Frontal cortex (tissue), 4 donors: ENCODE data around the gene ZC3H6. TPM values are rescaled to one million over a fixed set of nuclear protein-coding genes. Genes with fewer than 3 reads are reported as not detected.

Experiments used
- DNase-seq, 2 donors: peaks; one replicate each; pipeline ENCODE4 v3.0.0; 2012; ENCODE audit warnings: low spot score in 2 of 2
- FAIRE-seq: peaks from 2 replicates; lab custom pipeline; 2012; peaks lifted over from hg19 to GRCh38; lab: Jason Lieb, UNC
- total RNA-seq: library from RNA; depleted of rRNA; stranded (reverse); fragments of >200 nt; gene quantifications from one replicate; pipeline ENCODE4 v1.2.3, GENCODE V29; 2014
- donor health status: control.
- donor health status: control.
- donor health status: control.

The ZC3H6 gene, protein sequence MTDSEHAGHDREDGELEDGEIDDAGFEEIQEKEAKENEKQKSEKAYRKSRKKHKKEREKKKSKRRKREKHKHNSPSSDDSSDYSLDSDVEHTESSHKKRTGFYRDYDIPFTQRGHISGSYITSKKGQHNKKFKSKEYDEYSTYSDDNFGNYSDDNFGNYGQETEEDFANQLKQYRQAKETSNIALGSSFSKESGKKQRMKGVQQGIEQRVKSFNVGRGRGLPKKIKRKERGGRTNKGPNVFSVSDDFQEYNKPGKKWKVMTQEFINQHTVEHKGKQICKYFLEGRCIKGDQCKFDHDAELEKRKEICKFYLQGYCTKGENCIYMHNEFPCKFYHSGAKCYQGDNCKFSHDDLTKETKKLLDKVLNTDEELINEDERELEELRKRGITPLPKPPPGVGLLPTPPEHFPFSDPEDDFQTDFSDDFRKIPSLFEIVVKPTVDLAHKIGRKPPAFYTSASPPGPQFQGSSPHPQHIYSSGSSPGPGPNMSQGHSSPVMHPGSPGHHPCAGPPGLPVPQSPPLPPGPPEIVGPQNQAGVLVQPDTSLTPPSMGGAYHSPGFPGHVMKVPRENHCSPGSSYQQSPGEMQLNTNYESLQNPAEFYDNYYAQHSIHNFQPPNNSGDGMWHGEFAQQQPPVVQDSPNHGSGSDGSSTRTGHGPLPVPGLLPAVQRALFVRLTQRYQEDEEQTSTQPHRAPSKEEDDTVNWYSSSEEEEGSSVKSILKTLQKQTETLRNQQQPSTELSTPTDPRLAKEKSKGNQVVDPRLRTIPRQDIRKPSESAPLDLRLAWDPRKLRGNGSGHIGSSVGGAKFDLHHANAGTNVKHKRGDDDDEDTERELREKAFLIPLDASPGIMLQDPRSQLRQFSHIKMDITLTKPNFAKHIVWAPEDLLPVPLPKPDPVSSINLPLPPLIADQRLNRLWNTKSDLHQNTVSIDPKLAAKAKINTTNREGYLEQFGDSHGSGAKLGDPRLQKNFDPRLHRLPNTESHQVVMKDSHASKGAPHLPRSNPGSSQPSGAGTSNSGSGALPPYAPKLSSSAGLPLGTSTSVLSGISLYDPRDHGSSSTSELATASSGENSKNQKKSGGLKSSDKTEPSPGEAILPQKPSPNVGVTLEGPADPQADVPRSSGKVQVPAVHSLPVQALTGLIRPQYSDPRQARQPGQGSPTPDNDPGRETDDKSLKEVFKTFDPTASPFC
- 19.6 TPM for total RNA-seq

DNA sequence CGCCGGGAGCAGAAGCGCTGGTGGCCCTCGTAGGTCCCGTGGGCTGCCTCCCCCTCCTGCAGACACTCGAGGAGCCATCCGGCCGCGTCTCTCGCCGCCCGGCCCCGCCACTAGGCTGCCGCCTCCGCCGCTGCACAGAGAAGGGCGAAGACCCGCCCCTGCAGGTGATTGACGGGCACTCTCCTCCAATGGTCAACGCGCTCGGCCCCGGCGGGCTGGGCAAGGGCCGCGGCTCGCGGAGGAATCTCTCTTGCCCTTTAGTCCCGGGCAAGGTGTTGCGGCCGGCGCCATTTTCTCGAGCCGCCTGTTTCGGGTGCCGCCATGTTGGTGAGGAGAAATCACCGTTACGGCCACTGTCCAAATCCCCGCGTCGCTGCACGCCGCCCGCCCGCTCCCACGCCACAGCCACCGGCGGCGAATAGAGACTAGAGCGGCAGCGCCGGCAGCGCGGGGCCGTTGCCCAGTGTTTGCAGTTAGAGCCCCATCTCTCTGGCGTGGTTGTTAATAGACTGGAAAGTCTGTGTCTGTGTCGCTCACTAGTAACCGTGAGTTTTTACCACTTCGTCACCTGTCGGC is at the start of gene ZC3H6:
Gene ZC3H6 (plus strand): TSS at position 287 of the 576 bp plus-strand sequence. CDS start 398 bp downstream, outside the sequence.
- DNase-seq (peak; percentile 91 to 96), FAIRE-seq (no peak)

DNA sequence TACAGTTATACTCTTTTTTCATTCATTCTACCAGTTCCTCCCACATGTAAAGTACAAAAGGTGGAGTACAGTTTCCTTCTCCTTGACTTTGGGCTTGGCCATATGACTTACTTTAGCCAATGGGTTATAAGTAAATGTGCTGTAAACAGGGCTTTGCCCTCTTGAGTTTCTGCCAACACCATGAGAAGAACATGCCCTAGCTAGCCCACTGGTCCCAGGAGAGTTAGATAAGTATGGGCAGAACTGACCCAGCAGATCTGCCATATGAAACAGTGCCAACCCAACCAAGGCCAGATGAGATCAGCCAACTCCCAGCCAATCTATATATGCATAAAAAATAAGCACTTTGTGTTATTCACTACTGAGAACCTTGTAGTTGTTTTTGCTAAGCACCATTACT is 46.0 kb upstream of the ZC3H6 start:
- no peak for DNase-seq
- FAIRE-seq: no peak

DNA sequence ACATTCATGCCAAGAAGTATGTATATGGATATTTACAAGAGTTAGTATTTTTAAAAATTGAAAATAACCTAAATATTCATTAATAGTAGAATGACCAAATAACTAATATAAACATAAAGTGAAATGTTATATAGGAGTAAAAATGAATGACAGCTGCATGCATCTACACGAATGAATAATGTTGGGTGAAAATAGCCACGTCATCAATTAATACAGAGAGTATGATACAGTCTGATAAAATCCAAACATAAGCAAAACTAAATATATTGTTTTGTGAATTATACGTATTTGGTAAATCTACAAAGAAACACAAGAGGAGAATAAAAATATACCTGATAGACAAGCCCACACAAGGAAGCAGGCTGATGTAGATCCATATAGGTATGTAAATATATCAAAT is 45.0 kb upstream of the ZC3H6 start:
- no peak for DNase-seq
- FAIRE-seq: no peak

DNA sequence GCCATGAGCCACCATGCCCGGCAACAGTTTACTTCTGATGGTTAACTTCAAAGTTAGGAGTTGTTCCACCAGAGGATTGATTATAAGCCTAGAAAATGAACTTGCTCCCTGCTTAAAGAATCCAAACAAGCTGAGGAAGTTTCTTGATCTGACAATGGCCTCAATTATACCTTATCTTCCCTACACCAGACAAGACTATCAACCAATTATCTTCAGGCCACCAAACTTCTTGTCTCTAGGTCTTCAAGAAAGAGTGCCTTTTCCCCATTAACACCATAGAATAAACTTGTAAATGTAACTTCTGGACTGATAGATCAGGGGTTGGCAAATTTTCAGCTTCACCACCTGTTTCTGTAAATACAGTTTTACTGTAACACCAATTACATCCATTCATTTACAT is 35.5 kb upstream of the ZC3H6 start:
- FAIRE-seq (no peak), DNase-seq (no peak)

DNA sequence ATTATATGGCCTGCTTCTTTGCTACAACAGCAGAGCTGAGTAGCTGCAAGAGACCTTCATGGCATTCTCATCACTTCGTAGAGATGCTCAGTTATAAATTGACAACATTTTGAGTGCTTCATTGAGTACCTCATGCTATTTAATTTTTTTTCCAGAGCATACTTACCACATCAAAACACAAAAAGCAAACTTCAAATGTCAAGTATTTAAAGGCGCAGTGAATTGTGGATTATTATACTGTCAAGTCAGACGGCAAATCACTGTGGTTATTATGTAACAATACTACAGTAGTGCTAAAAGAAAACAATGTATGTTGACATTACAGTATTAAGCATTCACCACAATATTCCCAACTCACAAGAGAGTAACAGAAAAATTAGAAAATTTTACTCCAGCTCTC is 33.0 kb upstream of the ZC3H6 start:
- no peak for DNase-seq
- no peak for FAIRE-seq

DNA sequence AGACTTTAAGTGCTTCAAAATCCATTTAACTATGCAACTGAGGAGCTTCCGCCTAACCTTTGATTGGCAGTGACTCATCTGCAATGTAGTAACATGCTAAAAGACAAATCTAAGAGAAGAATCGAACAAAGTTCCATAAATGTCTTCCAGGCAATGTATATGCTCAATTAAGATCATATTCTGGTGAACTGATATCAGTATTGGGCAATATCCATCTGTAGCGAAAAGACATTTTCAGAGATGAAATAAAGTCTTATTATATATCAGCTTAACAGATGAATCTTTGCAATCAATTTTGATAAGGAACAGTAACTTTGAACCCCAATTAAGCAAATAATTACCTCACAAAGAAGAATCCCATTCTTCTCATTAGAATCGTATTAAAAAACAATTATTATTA is 32.2 kb upstream of the ZC3H6 start:
- no peak for FAIRE-seq
- DNase-seq: no peak

DNA sequence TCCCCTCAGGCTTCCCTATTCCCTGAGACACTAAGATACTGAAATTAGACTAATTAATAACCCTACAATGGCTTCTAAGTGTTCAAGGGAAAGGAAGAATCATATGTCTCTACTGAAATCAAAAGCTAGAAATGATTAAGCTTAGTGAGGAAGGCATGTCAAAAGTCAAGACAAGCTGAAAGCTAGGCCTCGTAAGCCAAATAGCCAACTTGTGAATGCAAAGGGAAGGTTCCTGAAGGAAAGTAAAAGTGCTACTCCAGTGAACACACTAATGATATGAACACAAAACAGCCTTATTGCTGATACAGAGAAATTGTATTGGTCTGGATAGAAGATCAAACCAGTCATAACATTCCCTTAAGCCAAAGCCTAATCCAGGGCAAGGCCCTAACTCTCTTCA is 30.5 kb upstream of the ZC3H6 start:
- FAIRE-seq (no peak), DNase-seq (no peak)

DNA sequence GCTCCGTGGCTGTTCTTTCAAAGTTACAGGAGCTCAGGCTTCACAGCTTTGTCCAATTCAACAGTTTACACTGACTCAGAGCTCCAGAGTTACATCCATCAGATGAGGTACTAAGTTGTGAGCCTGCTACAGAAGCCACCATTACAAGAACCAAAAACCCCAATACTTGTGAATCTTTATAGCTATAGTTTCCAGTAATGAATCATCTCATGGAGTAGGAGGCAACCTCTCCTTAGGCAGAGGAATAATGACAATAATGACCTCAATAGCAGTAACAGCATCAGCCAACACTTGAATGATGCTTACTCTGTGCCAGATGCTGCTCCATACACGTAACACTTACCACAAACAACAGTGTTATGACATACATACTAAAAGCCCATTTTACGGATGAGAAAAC is 24.1 kb upstream of the ZC3H6 start:
- DNase-seq (no peak), FAIRE-seq (no peak)

DNA sequence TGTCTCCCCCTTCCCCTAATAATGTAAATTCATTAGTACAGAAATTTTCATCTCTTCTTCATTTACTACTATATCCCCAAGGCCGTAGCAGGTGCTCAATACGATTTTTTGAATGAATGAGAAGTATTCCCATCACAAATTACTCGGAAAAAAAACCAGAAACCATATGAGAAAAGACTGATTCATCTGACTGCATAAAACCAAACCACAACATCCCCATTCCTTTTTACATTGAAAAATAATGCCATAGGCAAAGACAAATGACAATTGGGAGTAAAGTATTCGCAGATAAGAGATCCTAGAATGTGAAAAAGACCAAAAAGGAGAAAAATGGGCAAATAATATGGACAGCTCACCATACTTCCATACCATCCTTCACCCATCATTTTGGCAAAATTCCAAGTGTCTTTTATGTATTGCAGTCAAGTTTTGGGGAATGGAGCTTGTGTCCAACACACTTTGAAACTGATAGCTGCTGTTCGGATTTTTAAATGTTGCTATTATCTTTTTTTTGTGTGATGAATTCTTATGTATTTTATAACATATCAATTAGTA is 22.1 kb upstream of the ZC3H6 start:
- FAIRE-seq (no peak), DNase-seq (no peak)

DNA sequence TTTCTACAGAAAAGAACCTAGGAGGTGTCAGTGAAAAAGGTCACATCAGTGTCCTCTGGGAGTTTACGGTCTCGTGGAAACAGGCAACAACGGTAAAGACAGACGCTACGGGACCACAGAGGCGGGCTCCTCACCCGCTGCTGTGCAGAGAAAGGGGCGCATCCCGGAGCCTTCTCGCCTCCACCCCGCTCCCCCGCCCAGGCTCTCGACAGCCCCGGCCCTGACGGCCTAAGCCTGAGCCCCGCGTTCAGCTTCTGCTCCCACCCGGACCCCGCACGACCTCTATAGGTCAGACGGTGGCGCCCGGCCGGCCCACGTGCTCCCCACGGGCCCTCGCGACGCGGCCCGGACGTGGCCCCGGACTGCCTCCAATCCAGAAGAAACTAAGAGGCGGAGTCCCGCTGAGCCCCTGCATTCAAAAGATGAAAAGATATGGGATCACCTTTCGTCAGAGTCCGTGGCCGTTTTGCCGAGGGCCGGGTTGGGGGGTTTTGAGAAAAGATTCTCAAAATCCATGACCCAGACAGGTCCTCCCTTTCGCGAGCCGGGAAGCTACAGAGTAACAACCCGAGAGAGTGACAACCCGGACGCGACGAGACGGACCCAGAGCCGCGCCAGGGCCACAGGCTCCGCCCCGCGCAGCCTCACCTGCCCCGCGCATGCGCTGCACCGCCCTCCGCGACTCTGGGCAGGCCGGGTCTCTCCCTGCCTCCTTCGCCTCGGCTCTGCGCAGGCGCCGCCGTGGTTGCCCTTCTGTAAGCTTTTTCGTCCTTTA is 20.7 kb upstream of the ZC3H6 start, which contains the start of gene ZC3H8:
Gene ZC3H8 (minus strand): TSS at position 577 of the 775 bp plus-strand sequence. CDS start 61 bp downstream, at position 516.
- FAIRE-seq (no peak), DNase-seq (peak; percentile 93 to 97)

DNA sequence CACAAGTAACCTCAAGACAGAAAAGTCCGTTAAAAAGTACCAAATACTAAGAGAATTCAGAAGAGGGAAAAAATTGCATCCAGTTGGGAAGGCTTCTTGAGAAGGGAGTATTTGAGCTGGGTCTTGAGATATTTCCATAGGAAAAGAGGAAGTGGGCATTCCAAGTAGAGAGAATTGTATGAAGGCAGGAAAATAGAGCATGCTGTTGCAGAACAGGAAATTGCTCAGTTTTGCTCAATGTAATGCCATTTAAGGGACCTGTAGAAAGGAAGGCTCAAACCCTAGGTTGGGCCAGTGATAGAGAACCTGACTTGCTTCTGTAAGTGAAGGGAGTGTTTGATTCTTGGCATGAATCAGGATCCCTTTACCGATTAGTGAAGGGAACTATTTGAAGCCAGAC is 19.5 kb upstream of the ZC3H6 start:
- DNase-seq: no peak
- FAIRE-seq: no peak

DNA sequence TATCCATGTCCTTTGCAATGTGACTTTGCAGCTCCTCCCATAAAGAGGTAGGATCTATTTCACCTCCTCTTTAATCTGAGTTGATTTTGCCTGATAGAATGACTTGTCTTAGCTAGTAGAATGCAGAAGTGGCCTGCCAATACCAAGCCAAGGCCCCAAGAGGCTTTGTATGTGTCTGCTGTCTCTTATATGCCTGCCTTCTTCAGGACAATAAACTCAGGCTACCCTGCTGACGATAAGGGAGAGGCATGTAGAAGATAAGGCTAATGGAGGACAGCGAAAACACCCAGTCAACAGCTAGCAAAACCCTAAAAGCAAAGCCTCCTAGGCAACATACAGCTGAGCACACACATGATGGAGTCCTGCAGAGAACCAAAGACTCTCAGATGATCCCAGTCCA is 18.7 kb upstream of the ZC3H6 start:
- no peak for DNase-seq
- FAIRE-seq: no peak

DNA sequence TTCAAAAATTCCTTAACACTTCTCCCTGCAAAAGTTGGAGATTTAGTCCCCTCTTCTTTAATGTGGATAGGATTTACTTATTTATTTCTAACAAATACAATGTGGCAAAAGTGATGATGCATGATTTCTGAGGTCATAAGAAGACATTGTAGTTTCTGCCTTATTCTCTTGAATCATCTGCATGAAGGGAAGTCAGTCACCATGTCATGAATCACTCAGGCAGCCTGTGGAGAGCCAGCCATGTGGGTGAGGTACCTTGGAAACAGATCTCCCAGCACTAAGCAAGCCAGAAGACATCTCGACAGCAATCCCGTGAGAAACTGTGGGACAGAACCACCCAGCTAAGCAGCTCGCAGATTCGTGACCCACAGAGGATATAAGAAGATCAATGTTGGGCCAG is 17.8 kb upstream of the ZC3H6 start:
- FAIRE-seq: no peak
- DNase-seq: no peak

DNA sequence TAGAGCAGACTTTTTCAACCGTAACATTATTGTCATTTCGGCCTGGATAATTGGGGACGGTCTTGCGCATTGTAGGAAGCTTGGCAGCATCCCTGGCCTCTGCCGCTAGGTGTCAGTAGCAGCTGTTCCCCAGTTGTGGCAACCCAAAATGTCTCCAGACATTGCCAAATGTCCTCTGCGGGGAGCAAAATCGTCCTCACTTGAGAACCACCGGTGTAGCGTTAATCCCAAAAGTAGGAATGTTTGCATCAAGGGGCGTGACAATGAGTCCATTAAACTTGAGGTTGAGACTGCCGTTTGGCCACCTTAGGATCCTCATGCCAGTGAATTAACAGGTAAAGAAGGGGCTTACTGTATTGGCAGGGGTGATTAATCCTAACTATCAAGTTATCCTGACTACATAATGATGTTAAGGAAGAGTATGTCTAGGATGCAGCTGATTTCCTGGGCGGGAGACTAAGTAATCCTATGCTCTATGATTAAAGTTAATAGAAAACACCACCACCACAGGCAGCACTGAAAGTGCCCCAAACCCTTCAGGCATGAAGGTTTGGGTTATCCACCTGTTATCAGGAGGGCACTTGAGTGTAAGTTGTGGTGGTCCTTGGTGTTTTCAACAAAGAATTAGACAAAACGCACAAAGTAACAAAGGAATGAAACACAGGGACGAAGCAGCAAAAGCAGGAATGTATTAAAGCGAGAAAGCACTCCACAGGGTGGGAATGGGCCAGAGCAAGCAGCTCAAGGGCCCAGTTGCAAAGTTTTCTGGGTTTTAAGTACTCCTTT is 15.7 kb upstream of the ZC3H6 start:
- peak in 1 of 2 donors; percentile 50 for DNase-seq
- no peak for FAIRE-seq

DNA sequence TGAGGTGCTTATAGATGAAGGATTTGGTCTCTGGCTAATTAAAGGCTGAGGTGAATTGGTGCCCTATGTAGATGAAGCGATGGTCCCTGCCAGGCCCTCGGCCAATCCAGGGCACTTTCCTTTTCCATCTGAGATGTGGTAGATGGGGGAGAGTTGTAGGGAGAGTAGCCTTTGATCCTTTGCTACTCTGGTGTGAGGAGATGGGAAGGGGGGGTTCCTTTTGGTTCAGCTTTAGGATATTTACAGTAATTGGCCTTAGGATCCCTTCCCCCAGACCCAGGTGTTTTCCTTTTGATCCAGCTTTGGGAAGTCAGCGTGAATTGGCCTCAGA is 15.1 kb upstream of the ZC3H6 start:
- no peak for DNase-seq
- no peak for FAIRE-seq

DNA sequence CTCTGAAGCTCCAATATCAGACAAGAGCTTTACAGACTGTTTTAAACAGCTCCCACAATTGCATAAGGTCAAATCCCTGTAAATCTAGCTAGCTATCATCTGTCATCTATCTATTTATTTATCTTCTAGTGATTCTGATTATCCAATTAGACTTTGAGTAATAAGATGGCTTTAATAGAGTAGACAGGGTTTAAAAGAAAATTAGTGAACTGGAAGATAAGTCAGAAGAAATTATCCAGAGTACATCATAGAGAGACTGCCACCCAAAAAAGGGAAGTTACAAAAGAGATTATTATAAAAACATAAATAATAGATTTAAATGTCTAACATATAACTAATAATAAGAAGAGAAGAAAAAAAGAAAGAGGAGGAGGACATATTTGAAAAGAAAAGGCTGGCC is 12.5 kb upstream of the ZC3H6 start:
- FAIRE-seq (no peak), DNase-seq (no peak)

DNA sequence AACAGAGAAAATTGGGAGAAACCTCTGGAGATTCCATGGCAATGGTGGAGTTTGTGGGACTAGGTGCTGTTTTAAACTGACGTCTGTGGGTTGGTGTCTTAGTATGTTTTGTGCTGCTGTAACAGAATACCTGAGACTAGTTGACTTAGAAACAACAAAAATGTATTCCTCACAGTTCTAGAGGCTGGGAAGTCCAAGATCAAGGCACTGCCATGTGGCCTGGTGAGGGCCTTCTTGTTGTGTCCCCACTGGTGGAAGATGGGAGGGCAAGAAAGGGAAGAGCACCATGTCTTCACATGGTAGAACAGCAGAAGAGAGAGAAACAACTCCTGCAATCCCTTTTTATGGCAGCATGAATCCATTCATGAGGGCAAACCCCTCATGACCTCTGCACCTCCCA is 6.8 kb upstream of the ZC3H6 start:
- FAIRE-seq: no peak
- no peak for DNase-seq

DNA sequence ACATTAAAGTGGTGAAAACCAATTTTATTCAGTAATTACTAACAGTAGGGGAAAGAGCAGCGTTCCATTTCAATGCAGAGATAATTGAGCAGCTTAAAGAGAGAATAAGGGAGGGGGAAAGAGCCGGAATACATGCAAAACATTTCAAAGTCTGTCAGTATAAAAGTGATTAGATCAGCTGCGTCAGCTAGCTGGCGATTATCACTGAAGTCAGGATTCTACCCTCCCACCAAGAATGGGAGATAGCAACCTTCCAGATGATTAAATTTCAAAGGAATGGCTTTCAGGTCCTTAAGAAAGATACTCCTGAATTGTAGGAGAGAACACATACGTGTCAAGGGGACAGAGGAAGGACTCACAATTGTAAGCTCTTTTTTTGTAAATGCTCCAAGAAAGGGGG is 2.7 kb upstream of the ZC3H6 start:
- FAIRE-seq: no peak
- no peak for DNase-seq
